ENCODE results near the gene FAR2.

Gene FAR2

DNA sequence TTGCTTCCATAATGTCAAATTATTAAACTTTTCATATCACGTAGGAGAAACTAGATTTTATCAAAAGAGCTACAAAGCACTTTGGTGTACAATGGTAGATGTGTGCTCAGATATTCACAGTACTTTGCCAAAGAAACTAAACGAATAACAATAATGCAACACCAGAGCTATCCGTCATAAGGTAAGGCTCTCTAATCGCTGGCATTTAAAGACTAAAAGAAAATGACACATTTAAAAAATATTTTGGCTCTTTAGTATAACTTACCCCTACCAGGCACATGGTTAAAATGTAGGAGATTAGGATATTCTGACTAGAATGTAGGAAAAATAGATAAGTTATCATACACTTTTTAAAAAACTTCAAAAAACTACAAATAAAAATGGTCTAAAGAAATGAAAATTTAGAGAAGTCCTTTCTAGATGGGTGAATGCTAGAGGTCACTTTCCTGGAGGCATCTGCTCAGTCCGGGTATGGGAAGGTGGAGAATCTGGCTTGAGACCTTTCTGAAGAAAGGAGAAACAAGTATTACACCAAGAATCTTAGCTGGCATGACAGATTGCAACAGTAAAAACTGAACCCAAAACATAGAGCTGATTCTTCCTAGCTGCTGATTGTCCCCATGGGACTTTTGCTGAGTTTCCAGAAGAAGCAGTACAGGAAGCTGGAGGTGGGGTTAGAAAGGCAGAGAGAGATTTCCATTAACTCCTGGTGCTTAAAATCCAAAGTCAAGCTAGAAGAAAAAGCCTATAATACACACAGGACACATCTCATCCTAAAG lies 67.9 kb downstream of the FAR2 start:
- TF ChIP-seq, protein P1, sequence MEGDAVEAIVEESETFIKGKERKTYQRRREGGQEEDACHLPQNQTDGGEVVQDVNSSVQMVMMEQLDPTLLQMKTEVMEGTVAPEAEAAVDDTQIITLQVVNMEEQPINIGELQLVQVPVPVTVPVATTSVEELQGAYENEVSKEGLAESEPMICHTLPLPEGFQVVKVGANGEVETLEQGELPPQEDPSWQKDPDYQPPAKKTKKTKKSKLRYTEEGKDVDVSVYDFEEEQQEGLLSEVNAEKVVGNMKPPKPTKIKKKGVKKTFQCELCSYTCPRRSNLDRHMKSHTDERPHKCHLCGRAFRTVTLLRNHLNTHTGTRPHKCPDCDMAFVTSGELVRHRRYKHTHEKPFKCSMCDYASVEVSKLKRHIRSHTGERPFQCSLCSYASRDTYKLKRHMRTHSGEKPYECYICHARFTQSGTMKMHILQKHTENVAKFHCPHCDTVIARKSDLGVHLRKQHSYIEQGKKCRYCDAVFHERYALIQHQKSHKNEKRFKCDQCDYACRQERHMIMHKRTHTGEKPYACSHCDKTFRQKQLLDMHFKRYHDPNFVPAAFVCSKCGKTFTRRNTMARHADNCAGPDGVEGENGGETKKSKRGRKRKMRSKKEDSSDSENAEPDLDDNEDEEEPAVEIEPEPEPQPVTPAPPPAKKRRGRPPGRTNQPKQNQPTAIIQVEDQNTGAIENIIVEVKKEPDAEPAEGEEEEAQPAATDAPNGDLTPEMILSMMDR (IDR thresholded peaks at IDR 0.05): no peak
- TF ChIP-seq ZFX (IDR thresholded peaks at IDR 0.05; ENCODE audit: borderline replicate concordance): no peak
- no peak overlapping the region for H3K27ac ChIP-seq

DNA sequence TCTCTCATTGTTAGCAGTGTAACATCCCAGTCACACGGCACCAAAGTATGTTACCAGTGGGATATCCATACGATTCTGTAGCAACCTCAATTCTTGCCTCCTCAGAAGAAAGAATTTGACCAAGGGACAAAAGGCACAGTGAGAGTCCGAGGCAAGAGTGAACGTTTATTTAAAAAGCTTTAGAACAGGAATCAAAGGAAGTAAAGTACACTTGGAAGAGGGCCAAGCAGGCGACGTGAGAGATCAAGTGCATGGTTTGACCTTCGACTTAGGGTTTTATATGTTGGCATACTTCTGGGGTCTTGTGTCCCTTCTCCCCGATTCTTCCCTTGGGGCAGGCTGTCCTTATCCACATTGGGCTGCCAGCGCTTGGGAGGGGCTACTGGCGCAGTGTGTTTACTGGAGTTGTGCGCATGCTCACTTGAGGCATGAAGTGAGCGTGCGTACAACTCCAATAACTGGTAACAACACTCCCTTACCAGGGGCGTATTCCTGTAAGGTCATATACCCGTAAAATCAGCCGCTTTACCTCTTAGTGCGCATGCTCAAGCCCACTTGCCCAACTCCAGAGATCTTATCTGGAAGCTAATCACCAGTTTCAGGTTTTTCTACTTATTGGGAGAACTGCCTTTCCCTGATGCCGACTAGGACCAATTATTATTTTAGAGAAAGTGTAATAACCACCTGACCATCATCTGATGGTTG lies 71.7 kb downstream of the FAR2 start:
- H3K27ac ChIP-seq: no peak overlapping the region

DNA sequence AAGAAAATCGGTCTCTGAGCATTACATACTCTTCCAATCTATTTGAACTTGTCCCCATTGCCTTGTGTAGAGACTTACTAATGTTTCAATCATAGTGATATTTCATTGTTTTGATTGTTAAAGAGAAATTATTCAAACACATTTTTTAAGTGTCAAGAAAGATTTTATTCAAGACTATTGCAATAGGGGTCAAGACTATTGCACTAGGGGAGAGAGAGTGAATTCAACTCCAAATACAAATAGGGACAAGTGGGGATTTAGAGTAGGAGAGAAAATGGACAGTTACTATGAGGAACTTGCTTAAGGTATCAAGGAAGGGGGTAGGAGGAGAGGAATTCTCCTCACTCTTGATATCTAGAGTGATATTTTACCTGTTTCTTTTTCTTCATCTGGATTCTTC lies 73.1 kb downstream of the FAR2 start:
- no peak for TF ChIP-seq ZFX (IDR thresholded peaks at IDR 0.05; ENCODE audit: borderline replicate concordance)
- TF ChIP-seq, protein P1 (IDR thresholded peaks at IDR 0.05): no peak
- H3K27ac ChIP-seq: no peak overlapping the region

More for the DNA sequence above, 71.7 kb downstream of the FAR2 start:
- TF ChIP-seq ZFX (IDR thresholded peaks at IDR 0.05; ENCODE audit: borderline replicate concordance): no peak
- TF ChIP-seq, protein P1 (IDR thresholded peaks at IDR 0.05): no peak

DNA sequence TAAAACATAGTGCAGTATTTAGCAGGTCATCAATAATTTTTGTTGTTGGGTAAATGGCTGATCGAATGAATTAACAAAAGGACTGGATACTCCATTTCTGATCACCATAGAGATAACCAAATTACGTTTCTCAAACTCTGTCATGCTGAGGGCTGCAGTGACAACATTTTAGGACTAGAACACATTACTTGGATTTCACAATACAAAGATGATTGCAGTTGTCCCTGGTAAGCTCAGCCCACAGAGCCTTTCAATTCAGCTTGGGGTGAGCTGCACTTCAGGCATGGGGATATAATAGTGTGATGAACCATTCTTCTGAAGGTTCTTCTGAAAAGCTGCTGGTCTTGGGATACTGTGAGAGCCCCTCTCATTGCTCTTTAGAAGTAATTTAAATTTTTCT lies 74.3 kb downstream of the FAR2 start:
- H3K27ac ChIP-seq: no peak overlapping the region
- TF ChIP-seq, protein P1 (IDR thresholded peaks at IDR 0.05): no peak
- TF ChIP-seq ZFX (IDR thresholded peaks at IDR 0.05; ENCODE audit: borderline replicate concordance): no peak

DNA sequence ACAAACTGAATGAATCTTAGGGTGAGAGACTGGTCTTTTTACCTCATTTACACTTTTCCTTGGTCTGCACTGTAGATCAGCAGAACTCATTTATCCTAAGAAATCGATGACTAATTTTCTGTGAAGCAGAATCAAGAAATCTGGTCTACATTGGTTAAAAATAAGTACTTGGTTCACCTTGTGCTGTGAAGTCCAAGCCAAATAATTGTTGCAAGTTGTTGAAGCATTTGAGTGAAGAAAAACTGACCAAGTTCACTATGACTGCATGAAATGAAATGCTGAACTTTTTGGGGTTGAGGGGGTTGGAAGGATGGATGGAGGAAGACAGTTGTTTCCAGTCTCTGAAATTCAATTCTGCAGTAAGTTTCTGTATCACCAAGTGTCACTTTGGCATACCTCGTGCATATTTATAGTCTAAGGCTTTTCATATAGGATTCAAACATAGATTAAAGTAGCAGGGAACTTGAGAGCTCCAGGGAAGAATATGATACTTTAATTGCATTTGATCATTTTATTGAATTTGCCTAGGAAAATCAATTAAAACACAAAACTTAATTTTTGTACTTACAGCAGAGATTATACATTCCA lies 75.0 kb downstream of the FAR2 start:
- H3K27ac ChIP-seq: no peak overlapping the region
- TF ChIP-seq, protein P1 (IDR thresholded peaks at IDR 0.05): no peak
- no peak for TF ChIP-seq ZFX (IDR thresholded peaks at IDR 0.05; ENCODE audit: borderline replicate concordance)

DNA sequence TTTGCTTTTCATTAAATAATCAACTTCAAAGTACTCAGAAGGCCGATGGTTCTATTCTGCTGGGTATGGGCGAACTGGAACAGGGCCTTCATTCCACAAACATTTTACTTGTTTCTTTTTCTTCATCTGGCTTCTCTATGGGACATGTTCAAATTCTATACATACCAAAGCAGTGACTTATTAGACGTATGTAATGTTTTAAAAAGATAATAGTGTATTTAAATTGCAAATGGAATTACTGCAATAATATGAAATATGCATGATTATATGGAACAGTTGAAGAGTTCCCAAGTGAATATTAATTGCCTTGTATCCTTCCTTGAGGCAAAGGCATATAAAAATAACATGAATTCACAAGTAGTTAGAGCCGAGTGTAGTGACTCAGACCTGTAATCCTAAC lies 75.5 kb downstream of the FAR2 start:
- no peak for TF ChIP-seq ZFX (IDR thresholded peaks at IDR 0.05; ENCODE audit: borderline replicate concordance)
- no peak overlapping the region for H3K27ac ChIP-seq

DNA sequence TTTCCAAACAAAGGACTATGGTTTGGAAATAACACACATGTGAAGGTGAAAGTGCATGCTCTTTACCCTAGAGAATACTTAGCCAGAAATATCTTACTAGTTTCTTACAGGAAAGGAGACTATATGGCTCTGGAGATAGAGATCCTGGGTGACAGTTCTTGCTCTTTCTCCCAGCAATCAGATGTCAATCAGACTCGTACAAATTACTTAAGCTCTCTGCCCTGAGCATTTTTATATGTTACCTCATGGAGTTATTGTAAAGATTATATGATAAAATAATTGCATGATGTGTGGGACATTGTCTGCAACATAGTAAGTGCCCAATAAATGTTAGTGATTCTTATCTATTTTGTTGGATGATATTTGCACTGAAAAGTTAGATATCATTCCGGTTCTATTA lies 76.8 kb downstream of the FAR2 start:
- no peak overlapping the region for H3K27ac ChIP-seq
- TF ChIP-seq ZFX (IDR thresholded peaks at IDR 0.05; ENCODE audit: borderline replicate concordance): no peak
- TF ChIP-seq, protein P1 (IDR thresholded peaks at IDR 0.05): no peak
